OCI-LY3 (cell line): ENCODE data around the gene EXOC3L2.

ENCODE experiments used
- H2AFZ ChIP-seq: fragments of 200-600, 300-600 bp; shearing (Covaris generic); 2 replicates; pipeline ENCODE4 v1.6.0; 2014; ENCODE audit warnings: antibody characterized with exemption, low read depth, low read length
- H3K27ac ChIP-seq: fragments of 200-600, 300-600 bp; sonication (generic); 2 replicates; pipeline ENCODE4 v1.5.1; 2014; ENCODE audit warnings: mild to moderate bottlenecking, low read length, moderate library complexity, mixed read lengths
- H3K27me3 ChIP-seq: fragments of 200-600, 300-600 bp; sonication (generic); 2 replicates; pipeline ENCODE4 v1.6.1; 2014; ENCODE audit warnings: low read depth, low read length, mixed read lengths
- H3K36me3 ChIP-seq: fragments of 200-600, 300-600 bp; sonication (generic); replicated peaks from 2 replicates; pipeline ENCODE3; 2014; ENCODE audit warnings: low read depth, low read length, mixed read lengths
- H3K4me1 ChIP-seq: fragments of 300-600, 200-600 bp; sonication (generic); 2 replicates; pipeline ENCODE4 v1.6.1; 2014; ENCODE audit warnings: low read length, mixed read lengths
- H3K4me2 ChIP-seq: fragments of 200-600, 300-600 bp; sonication (generic); 2 replicates; pipeline ENCODE4 v1.6.1; 2014; ENCODE audit warnings: low read length, mixed read lengths
- H3K4me3 ChIP-seq: fragments of 300-600, 200-600 bp; sonication (generic); 2 replicates; pipeline ENCODE4 v1.5.1; 2014; ENCODE audit warnings: antibody characterized with exemption, mild to moderate bottlenecking, low read length, moderate library complexity
- H3K79me2 ChIP-seq: fragments of 300-600, 200-600 bp; shearing (Covaris generic); 2 replicates; pipeline ENCODE4 v1.6.1; 2014; ENCODE audit warnings: mild to moderate bottlenecking, low read length, mixed read lengths
- H3K9ac ChIP-seq: fragments of 300-600, 200-600 bp; shearing (Covaris generic); 2 replicates; pipeline ENCODE4 v1.6.0; 2014; ENCODE audit warnings: mild to moderate bottlenecking, low read length, moderate library complexity
- H3K9me3 ChIP-seq: fragments of 200-600, 300-600 bp; shearing (Covaris generic); 2 replicates; pipeline ENCODE4 v1.6.1; 2014; ENCODE audit warnings: low read length, mixed read lengths; ENCODE audit not compliant: insufficient read depth
- H4K20me1 ChIP-seq: fragments of 200-600, 300-600 bp; sonication (generic); 2 replicates; pipeline ENCODE4 v1.6.1; 2016; ENCODE audit warnings: low read length, mixed read lengths; ENCODE audit not compliant: insufficient read depth
- CTCF ChIP-seq: fragments of 200-600, 300-600 bp; sonication (generic); IDR thresholded peaks from 2 replicates; pipeline ENCODE4 v1.5.1; 2014; ENCODE audit warnings: antibody characterized with exemption, low read length, low read depth
- EZH2phosphoT487 ChIP-seq: fragments of 200-600 bp; shearing (Covaris generic); IDR thresholded peaks from 2 replicates; pipeline ENCODE4 v1.6.1; 2018; ENCODE audit warnings: antibody characterized with exemption, mixed run types, low read depth

The EXOC3L2 gene

GRCh38 chr19:45265375-45265774, 20.2 kb upstream of the EXOC3L2 start:
- H3K79me2 ChIP-seq: no peaks in the 10 kb centered on the region
- H3K4me2 ChIP-seq: no peak overlapping the region
- no peak overlapping the region for H2AFZ ChIP-seq
- no peak overlapping the region for H3K9ac ChIP-seq
- no peaks in the 10 kb centered on the region for H3K4me1 ChIP-seq
- no peaks in the 10 kb centered on the region for H3K27me3 ChIP-seq
- H4K20me1 ChIP-seq: no peaks in the 10 kb centered on the region
- peaks cover 4% of the 10 kb centered on the region for H3K36me3 ChIP-seq
- H3K9me3 ChIP-seq: no peaks in the 10 kb centered on the region
- TF ChIP-seq EZH2phosphoT487 (no peak), CTCF (no peak)
- H3K27ac ChIP-seq: no peak overlapping the region
- H3K4me3 ChIP-seq: no peak overlapping the region

DNA sequence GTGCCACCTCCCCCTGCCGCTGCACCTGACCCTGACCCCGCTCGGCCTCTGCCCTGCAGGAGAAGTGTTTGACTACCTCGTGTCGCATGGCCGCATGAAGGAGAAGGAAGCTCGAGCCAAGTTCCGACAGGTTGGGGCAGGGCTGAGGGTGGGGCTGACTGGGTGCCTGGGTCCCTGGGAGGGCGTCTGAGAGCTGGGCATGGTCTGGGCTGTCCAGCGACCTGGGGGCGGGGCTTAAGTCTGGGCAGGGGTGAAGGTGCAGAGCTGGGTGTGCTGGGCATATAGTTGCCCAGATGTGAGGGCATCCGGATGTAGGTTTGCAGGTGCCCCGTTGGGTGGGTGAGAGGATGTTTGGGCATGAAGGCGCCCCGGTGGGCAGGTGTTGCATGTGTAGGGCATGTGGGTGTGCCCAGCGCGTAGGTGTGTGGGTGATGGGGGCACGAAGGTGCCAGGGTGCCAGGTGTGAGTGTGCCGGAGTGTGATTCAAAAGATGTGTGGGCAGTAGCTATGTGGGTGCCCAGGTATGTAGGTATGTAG, 19.6 kb upstream of the EXOC3L2 start:
- Histone ChIP-seq H3K27ac (no peak overlapping the region), H3K9me3 (no peaks in the 10 kb centered on the region), H3K4me1 (no peaks in the 10 kb centered on the region), H3K4me3 (no peak overlapping the region), H3K27me3 (no peaks in the 10 kb centered on the region), H2AFZ (no peak overlapping the region), H3K9ac (no peak overlapping the region), H3K79me2 (no peaks in the 10 kb centered on the region), H4K20me1 (no peaks in the 10 kb centered on the region), H3K36me3 (peaks cover 4% of the 10 kb centered on the region), H3K4me2 (no peak overlapping the region)
- TF ChIP-seq CTCF: no peak
- TF ChIP-seq EZH2phosphoT487: no peak

GRCh38 chr19:45263013-45263412, 17.8 kb upstream of the EXOC3L2 start:
- Histone ChIP-seq H3K36me3 (peaks cover 4% of the 10 kb centered on the region), H2AFZ (no peak overlapping the region), H3K27ac (no peak overlapping the region), H3K9me3 (no peaks in the 10 kb centered on the region), H3K4me3 (no peak overlapping the region), H3K27me3 (no peaks in the 10 kb centered on the region), H3K4me1 (no peaks in the 10 kb centered on the region), H4K20me1 (0 out of 2 replicates have a peak, but pooled peaks cover 7% of the 10 kb centered on the region), H3K9ac (no peak overlapping the region), H3K79me2 (no peaks in the 10 kb centered on the region), H3K4me2 (no peak overlapping the region)
- no peak for TF ChIP-seq EZH2phosphoT487

- TF ChIP-seq EZH2phosphoT487 (no peak), CTCF (no peak)
- Histone ChIP-seq H3K27ac (no peak overlapping the region), H4K20me1 (0 out of 2 replicates have a peak, but pooled peaks cover 7% of the 10 kb centered on the region), H3K4me1 (no peaks in the 10 kb centered on the region), H3K36me3 (peaks cover 4% of the 10 kb centered on the region), H3K9ac (no peak overlapping the region), H3K27me3 (no peaks in the 10 kb centered on the region), H3K9me3 (no peaks in the 10 kb centered on the region), H3K4me2 (no peak overlapping the region), H3K79me2 (no peaks in the 10 kb centered on the region), H2AFZ (no peak overlapping the region), H3K4me3 (no peak overlapping the region)
Measured at GRCh38 chr19:45262570-45262969, 17.4 kb upstream of the EXOC3L2 start.
